ENCODE measurements around the gene LRP5. TPM values are rescaled to one million over a fixed set of nuclear protein-coding genes. Genes with fewer than 3 reads are reported as not detected.

LRP5 gene
- total RNA-seq, 4 donors from 2014 or later: 27.3 to 60.1 (median 35.0) TPM

GRCh38 chr11:68324695-68325094 lies 12.3 kb downstream of the LRP5 start:
- Histone ChIP-seq H3K4me1 (peaks cover 51% of the 10 kb centered on the region), H3K9me3 (no peaks in the 10 kb centered on the region), H3K4me3 (no peak overlapping the region), H3K27ac (no peak overlapping the region), H3K36me3 (no peaks in the 10 kb centered on the region), H3K27me3 (no peaks in the 10 kb centered on the region)
- TF ChIP-seq POLR2AphosphoS5 (IDR thresholded peaks at IDR 0.05): no peak
- TF ChIP-seq EP300 (IDR thresholded peaks at IDR 0.05): no peak
- TF ChIP-seq CTCF (IDR thresholded peaks at IDR 0.05): no peak
- no peak for TF ChIP-seq POLR2A (IDR thresholded peaks at IDR 0.05)
- no peak for DNase-seq (ENCODE audit: low spot score in 2 of 2)
- 100% methylated on average over 4 of the region's 10 CpGs for WGBS

GRCh38 chr11:68325183-68325906 lies 13.0 kb downstream of the LRP5 start:
- H3K4me3 ChIP-seq: no peak overlapping the region
- H3K9me3 ChIP-seq: no peaks in the 10 kb centered on the region
- WGBS: 77% methylated on average over 9 of the region's 18 CpGs
- no peak for TF ChIP-seq CTCF (IDR thresholded peaks at IDR 0.05)
- H3K36me3 ChIP-seq: no peaks in the 10 kb centered on the region
- H3K4me1 ChIP-seq: peaks cover 58% of the 10 kb centered on the region
- no peak for DNase-seq (ENCODE audit: low spot score in 2 of 2)
- no peaks in the 10 kb centered on the region for H3K27me3 ChIP-seq
- H3K27ac ChIP-seq: no peak overlapping the region

- no peaks in the 10 kb centered on the region for H3K36me3 ChIP-seq
- DNase-seq (ENCODE audit: low spot score in 2 of 2): no peak
- H3K27ac ChIP-seq: no peak overlapping the region
- no peaks in the 10 kb centered on the region for H3K27me3 ChIP-seq
- WGBS: 65% methylated on average over 3 of the region's 13 CpGs
- H3K4me3 ChIP-seq: no peak overlapping the region
- TF ChIP-seq CTCF (IDR thresholded peaks at IDR 0.05): no peak
- H3K4me1 ChIP-seq: peaks cover 63% of the 10 kb centered on the region
- H3K9me3 ChIP-seq: no peaks in the 10 kb centered on the region
These were observed 13.5 kb downstream of the LRP5 start for GRCh38 chr11:68325907-68326220.

- H3K9me3 ChIP-seq: no peaks in the 10 kb centered on the region
- TF ChIP-seq EP300 (IDR thresholded peaks at IDR 0.05): no peak
- TF ChIP-seq CTCF (IDR thresholded peaks at IDR 0.05): no peak
- TF ChIP-seq POLR2A (IDR thresholded peaks at IDR 0.05): no peak
- no peak for TF ChIP-seq POLR2AphosphoS5 (IDR thresholded peaks at IDR 0.05)
- WGBS: 93% methylated on average over 17 of the region's 28 CpGs
- no peaks in the 10 kb centered on the region for H3K36me3 ChIP-seq
- no peaks in the 10 kb centered on the region for H3K27me3 ChIP-seq
- H3K27ac ChIP-seq: no peak overlapping the region
- H3K4me3 ChIP-seq: no peak overlapping the region
- no peak for DNase-seq (ENCODE audit: low spot score in 2 of 2)
- H3K4me1 ChIP-seq: peaks cover 62% of the 10 kb centered on the region
These were observed 14.2 kb downstream of the LRP5 start for GRCh38 chr11:68326334-68327215.

- Histone ChIP-seq H3K9me3 (no peaks in the 10 kb centered on the region), H3K36me3 (no peaks in the 10 kb centered on the region), H3K27ac (no peak overlapping the region), H3K4me3 (peak overlapping the region; percentile 13), H3K27me3 (no peaks in the 10 kb centered on the region), H3K4me1 (peaks cover 59% of the 10 kb centered on the region)
- no peak for DNase-seq (ENCODE audit: low spot score in 2 of 2)
- TF ChIP-seq EP300 (IDR thresholded peaks at IDR 0.05) (no peak), POLR2A (IDR thresholded peaks at IDR 0.05) (no peak)
- 47% methylated on average over 19 of the region's 19 CpGs for WGBS
These were observed 15.4 kb downstream of the LRP5 start for GRCh38 chr11:68327586-68328370.

Data from suprapubic skin (tissue), 4 donors.